MCF 10A (cell line): Measurements from ENCODE around the gene CDK14. TPM values are rescaled to one million over a fixed set of nuclear protein-coding genes. Genes with fewer than 3 reads are reported as not detected.
A peak's percentile ranks its signal among the peaks of the same experiment; 100 is the strongest.

ENCODE experiments used
- BruUV-seq: library from RNA; stranded (reverse); fragments of 400-500 nt; replicated peaks from 2 replicates; lab custom pipeline; 2021; lab: Mats Ljungman, UMichigan
- CTCF ChIA-PET: fragments of 300-600 bp; sonication (Branson Sonifier 250); formaldehyde crosslinking; extraction: SDS; loops from one replicate; lab custom pipeline; 2021; ENCODE audit warnings: antibody characterized with exemption, inconsistent platforms; lab: Yijun Ruan, JAX
- POLR2A ChIA-PET: fragments of 300-600, 350-650 bp; sonication (Branson Sonifier 250); formaldehyde crosslinking; extraction: SDS; loops from one replicate; lab custom pipeline; 2020; ENCODE audit warnings: antibody characterized with exemption, inconsistent platforms; lab: Yijun Ruan, JAX
- DNase-seq: peaks from one replicate; pipeline ENCODE4 v3.0.0-alpha.2; 2018; ENCODE audit not compliant: unreplicated experiment
- H3K27ac Mint-ChIP-seq: one replicate; pipeline ENCODE4 v1.8.0; 2022; ENCODE audit warnings: mild to moderate bottlenecking, low read depth, mixed read lengths; ENCODE audit not compliant: unreplicated experiment
- H3K27me3 Mint-ChIP-seq: one replicate; pipeline ENCODE4 v1.8.0; 2022; ENCODE audit warnings: mixed read lengths; ENCODE audit not compliant: insufficient read depth, unreplicated experiment
- H3K36me3 Mint-ChIP-seq: one replicate; pipeline ENCODE4 v1.8.0; 2022; ENCODE audit warnings: mild to moderate bottlenecking, moderate library complexity, mixed read lengths; ENCODE audit not compliant: insufficient read depth, unreplicated experiment
- H3K4me1 Mint-ChIP-seq: one replicate; pipeline ENCODE4 v1.8.0; 2022; ENCODE audit warnings: mixed read lengths; ENCODE audit not compliant: insufficient read depth, unreplicated experiment
- H3K4me3 Mint-ChIP-seq: one replicate; pipeline ENCODE4 v1.8.0; 2022; ENCODE audit warnings: mild to moderate bottlenecking, moderate library complexity, mixed read lengths; ENCODE audit not compliant: unreplicated experiment
- H3K9me3 Mint-ChIP-seq: one replicate; pipeline ENCODE4 v1.8.0; 2022; ENCODE audit warnings: mixed read lengths; ENCODE audit not compliant: unreplicated experiment
- CTCF ChIP-seq: fragments of 200-600 bp; IDR thresholded peaks from one replicate; pipeline ENCODE4 v1.8.0; 2022; ENCODE audit warnings: antibody characterized with exemption, mild to moderate bottlenecking; ENCODE audit not compliant: unreplicated experiment
- intact Hi-C: fragments of 100-400 bp; cut with micrococcal nuclease; formaldehyde crosslinking; loops from 2 replicates; pipeline ENCODE4 v1.14.1; 2022
- total RNA-seq: library from RNA; stranded (reverse); gene quantifications from 2 replicates; pipeline ENCODE4 v1.2.3, GENCODE V29; 2022

The CDK14 gene
- total RNA-seq, 1 experiment from 2014 or later: 32.0 TPM

- intact Hi-C loops: no loop called here
- Mint-ChIP-seq H3K27me3 (no peaks in the 10 kb centered on the region), H3K36me3 (no peaks in the 10 kb centered on the region), H3K4me1 (no peaks in the 10 kb centered on the region), H3K27ac (no peak overlapping the region), H3K4me3 (no peak overlapping the region), H3K9me3 (no peaks in the 10 kb centered on the region)
- POLR2A ChIA-PET: no interaction called here
- CTCF ChIA-PET: interaction anchor here (0.6 kb wide), 1 partner anchor 256 kb away, joined by 6 read pairs; no protein-coding TSS in a partner anchor
- no peak for DNase-seq
- TF ChIP-seq CTCF: no peak
- no TSS peak for BruUV-seq
Measured at GRCh38 chr7:90994121-90994520, 398.0 kb downstream of the CDK14 start.

- no peak for TF ChIP-seq CTCF
- peak; percentile 1 for DNase-seq
- CTCF ChIA-PET: interaction anchor here (0.6 kb wide), 2 partner anchors 8 to 256 kb away, joined by 3 to 6 read pairs; no protein-coding TSS in a partner anchor
- POLR2A ChIA-PET: no interaction called here
- H3K27ac Mint-ChIP-seq: no peak overlapping the region
- BruUV-seq: no TSS peak
- no peaks in the 10 kb centered on the region for H3K4me1 Mint-ChIP-seq
- intact Hi-C loops: no loop called here
- no peak overlapping the region for H3K4me3 Mint-ChIP-seq
- H3K36me3 Mint-ChIP-seq: no peaks in the 10 kb centered on the region
- no peaks in the 10 kb centered on the region for H3K27me3 Mint-ChIP-seq
- no peaks in the 10 kb centered on the region for H3K9me3 Mint-ChIP-seq
Measured at GRCh38 chr7:90994601-90995000, 398.5 kb downstream of the CDK14 start.

- no peak for DNase-seq
- ChIA-PET POLR2A (no interaction called here), CTCF (no interaction called here)
- Mint-ChIP-seq H3K36me3 (no peaks in the 10 kb centered on the region), H3K4me3 (no peak overlapping the region), H3K9me3 (no peaks in the 10 kb centered on the region), H3K27me3 (no peaks in the 10 kb centered on the region), H3K4me1 (no peaks in the 10 kb centered on the region), H3K27ac (no peak overlapping the region)
- no peak for TF ChIP-seq CTCF
- no TSS peak for BruUV-seq
- intact Hi-C loops: no loop called here
Measured at GRCh38 chr7:90995996-90996395, 399.9 kb downstream of the CDK14 start.

- ChIA-PET POLR2A (no interaction called here), CTCF (no interaction called here)
- H3K4me1 Mint-ChIP-seq: no peaks in the 10 kb centered on the region
- no TSS peak for BruUV-seq
- H3K27me3 Mint-ChIP-seq: no peaks in the 10 kb centered on the region
- TF ChIP-seq CTCF: no peak
- intact Hi-C loops: no loop called here
- no peak overlapping the region for H3K4me3 Mint-ChIP-seq
- no peaks in the 10 kb centered on the region for H3K36me3 Mint-ChIP-seq
- H3K27ac Mint-ChIP-seq: no peak overlapping the region
- H3K9me3 Mint-ChIP-seq: no peaks in the 10 kb centered on the region
- peak; percentile 4 for DNase-seq
Measured at GRCh38 chr7:90999989-91000979, 404.2 kb downstream of the CDK14 start.
